Ishikawa (cell line): ENCODE results near the gene BRAP.

Experiments used
- CEBPB ChIP-seq: IDR thresholded peaks from 2 replicates; pipeline ENCODE4 v1.6.1; 2012
- CREB1 ChIP-seq: IDR thresholded peaks from 2 replicates; pipeline ENCODE4 v1.6.1; 2012; ENCODE audit warnings: low read depth
- EGR1 ChIP-seq: IDR thresholded peaks from 2 replicates; pipeline ENCODE4 v1.6.1; 2012
- EP300 ChIP-seq: IDR thresholded peaks from 2 replicates; pipeline ENCODE4 v1.6.1; 2012; ENCODE audit warnings: borderline replicate concordance
- FOXM1 ChIP-seq: IDR thresholded peaks from 2 replicates; pipeline ENCODE4 v1.6.1; 2012; ENCODE audit warnings: low read depth, borderline replicate concordance
- NFIC ChIP-seq: IDR thresholded peaks from 2 replicates; pipeline ENCODE4 v1.6.1; 2012
- RAD21 ChIP-seq: IDR thresholded peaks from 2 replicates; pipeline ENCODE4 v1.6.1; 2012; ENCODE audit warnings: low read depth
- TAF1 ChIP-seq: IDR thresholded peaks from 2 replicates; pipeline ENCODE4 v1.6.1; 2012; ENCODE audit warnings: low read depth, mild to moderate bottlenecking
- TCF12 ChIP-seq: IDR thresholded peaks from 2 replicates; pipeline ENCODE4 v1.6.1; 2012; ENCODE audit warnings: low read depth
- TEAD4 ChIP-seq: IDR thresholded peaks from 2 replicates; pipeline ENCODE4 v1.6.1; 2012
- YY1 ChIP-seq: IDR thresholded peaks from 2 replicates; pipeline ENCODE4 v1.6.1; 2012; ENCODE audit warnings: low read depth
- ZBTB7A ChIP-seq: IDR thresholded peaks from 2 replicates; pipeline ENCODE4 v1.6.1; 2012; ENCODE audit warnings: low read depth
- TF ChIP-seq, protein P1 (sequence below): IDR thresholded peaks from 2 replicates; pipeline ENCODE4 v1.6.1; 2012; ENCODE audit warnings: low read depth, mild to moderate bottlenecking
- TF ChIP-seq, protein P2 (sequence below): IDR thresholded peaks from 2 replicates; pipeline ENCODE4 v1.6.1; 2012
- TF ChIP-seq, protein P3 (sequence below): IDR thresholded peaks from 2 replicates; pipeline ENCODE4 v1.6.1; 2012

Gene BRAP

DNA sequence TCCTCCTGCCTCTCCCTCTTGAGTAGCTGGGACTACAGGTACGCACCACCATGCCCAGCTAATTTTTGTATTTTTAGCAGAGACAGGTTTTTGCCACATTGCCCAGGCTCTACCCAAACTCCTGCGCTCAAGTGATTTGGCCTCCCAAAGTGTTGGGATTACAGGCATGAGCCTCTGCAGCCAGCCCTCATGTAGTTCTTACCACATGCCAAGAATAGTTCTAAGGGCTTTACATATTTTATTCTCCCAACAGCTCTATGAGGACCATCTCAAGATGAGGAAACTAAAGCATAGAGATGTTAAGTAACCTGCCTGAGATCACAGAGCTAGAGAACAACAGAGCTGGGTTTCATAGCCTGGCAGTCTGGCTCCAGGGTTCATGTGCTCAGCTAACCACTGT is 43.0 kb upstream of the BRAP start:
- TF ChIP-seq, protein P1, sequence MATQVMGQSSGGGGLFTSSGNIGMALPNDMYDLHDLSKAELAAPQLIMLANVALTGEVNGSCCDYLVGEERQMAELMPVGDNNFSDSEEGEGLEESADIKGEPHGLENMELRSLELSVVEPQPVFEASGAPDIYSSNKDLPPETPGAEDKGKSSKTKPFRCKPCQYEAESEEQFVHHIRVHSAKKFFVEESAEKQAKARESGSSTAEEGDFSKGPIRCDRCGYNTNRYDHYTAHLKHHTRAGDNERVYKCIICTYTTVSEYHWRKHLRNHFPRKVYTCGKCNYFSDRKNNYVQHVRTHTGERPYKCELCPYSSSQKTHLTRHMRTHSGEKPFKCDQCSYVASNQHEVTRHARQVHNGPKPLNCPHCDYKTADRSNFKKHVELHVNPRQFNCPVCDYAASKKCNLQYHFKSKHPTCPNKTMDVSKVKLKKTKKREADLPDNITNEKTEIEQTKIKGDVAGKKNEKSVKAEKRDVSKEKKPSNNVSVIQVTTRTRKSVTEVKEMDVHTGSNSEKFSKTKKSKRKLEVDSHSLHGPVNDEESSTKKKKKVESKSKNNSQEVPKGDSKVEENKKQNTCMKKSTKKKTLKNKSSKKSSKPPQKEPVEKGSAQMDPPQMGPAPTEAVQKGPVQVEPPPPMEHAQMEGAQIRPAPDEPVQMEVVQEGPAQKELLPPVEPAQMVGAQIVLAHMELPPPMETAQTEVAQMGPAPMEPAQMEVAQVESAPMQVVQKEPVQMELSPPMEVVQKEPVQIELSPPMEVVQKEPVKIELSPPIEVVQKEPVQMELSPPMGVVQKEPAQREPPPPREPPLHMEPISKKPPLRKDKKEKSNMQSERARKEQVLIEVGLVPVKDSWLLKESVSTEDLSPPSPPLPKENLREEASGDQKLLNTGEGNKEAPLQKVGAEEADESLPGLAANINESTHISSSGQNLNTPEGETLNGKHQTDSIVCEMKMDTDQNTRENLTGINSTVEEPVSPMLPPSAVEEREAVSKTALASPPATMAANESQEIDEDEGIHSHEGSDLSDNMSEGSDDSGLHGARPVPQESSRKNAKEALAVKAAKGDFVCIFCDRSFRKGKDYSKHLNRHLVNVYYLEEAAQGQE: no peak
- TF ChIP-seq TAF1 (no peak), TCF12 (no peak), CREB1 (no peak), EGR1 (no peak), CEBPB (no peak), FOXM1 (no peak), RAD21 (no peak), NFIC (no peak), TEAD4 (no peak), YY1 (no peak), ZBTB7A (no peak), EP300 (no peak)
- TF ChIP-seq, protein P2, sequence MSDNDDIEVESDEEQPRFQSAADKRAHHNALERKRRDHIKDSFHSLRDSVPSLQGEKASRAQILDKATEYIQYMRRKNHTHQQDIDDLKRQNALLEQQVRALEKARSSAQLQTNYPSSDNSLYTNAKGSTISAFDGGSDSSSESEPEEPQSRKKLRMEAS: no peak
- TF ChIP-seq, protein P3, sequence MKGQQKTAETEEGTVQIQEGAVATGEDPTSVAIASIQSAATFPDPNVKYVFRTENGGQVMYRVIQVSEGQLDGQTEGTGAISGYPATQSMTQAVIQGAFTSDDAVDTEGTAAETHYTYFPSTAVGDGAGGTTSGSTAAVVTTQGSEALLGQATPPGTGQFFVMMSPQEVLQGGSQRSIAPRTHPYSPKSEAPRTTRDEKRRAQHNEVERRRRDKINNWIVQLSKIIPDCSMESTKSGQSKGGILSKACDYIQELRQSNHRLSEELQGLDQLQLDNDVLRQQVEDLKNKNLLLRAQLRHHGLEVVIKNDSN: no peak

DNA sequence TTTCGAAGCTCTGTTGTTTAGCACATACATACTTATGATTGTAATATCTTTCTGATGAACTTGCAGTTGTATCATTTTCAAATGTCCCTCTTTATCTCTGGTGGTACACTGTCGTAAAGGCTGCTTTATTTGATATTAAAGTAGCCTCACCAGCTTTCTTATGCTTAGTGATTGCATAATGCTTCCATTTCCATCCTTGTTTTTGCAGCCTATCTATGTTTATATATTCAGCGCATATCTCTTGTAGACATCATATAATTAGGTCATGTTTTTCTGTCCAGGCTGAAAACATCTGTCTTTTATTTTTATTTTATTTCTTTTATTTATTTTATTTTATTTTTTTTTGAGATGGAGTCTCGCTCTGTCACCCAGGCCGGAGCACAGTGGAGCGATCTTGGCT is 34.7 kb upstream of the BRAP start:
- no peak for TF ChIP-seq CEBPB

DNA sequence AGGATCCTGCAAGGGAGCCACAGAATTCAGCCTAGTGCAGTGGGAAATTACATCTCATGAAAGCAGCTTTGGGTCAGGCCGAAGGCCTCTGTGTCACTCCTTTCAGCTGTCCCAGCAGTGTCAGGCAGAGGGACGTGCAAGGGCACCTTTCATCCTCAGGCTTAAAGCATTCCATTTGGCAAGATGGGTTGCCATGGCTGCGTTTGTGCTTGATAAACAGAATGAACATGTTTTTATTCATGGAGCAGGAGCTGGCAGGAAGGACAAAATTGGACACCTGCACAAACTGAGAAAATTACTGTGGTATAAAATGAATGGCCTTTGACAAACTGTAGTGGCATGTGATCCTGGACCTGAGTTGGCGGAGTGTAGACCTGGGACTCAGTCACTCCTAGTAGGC is 29.5 kb upstream of the BRAP start:
- TF ChIP-seq RAD21 (no peak), TCF12 (no peak)

DNA sequence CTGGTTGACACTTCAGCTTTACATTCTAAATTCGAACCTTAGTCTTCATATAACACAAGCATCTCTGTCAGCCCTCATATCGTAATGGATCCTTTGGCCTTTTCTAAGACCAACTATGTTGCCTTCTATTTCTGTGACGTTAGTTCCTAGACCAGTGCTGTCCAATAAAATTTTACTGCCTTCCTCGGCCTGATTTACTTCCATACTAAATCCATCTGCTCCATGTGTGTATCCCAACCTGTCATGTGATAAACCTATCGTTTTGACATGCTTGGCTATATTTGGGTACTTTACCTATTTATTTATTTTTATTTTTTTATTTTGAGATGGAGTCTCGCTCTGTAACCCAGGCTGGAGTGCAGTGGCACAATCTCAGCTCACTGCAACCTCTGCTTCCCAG is 20.4 kb upstream of the BRAP start:
- TF ChIP-seq CREB1 (no peak), FOXM1 (no peak), ZBTB7A (no peak), NFIC (no peak), YY1 (no peak), TEAD4 (no peak), EP300 (no peak), EGR1 (no peak), TAF1 (no peak), TCF12 (no peak), RAD21 (no peak), CEBPB (no peak)
- TF ChIP-seq, protein P1: no peak
- TF ChIP-seq, protein P2: no peak
- TF ChIP-seq, protein P3: no peak

DNA sequence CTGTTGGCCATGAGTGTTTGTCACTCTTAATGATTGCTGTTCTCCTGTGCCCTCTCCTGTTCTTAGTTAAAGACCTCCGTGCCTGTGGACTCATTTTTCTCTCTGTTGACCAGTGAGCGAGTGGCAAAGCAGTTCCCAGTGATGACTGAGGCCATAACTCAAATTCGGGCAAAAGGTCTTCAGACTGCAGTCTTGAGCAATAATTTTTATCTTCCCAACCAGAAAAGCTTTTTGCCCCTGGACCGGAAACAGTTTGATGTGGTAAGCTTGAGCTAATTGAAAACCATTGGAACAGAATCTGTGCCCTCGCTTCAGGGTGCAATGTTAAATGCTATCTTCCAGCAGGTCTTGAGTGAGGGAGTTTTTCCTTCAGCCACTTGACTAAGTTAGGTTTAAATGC is 19.9 kb upstream of the BRAP start:
- TF ChIP-seq EGR1 (no peak), RAD21 (no peak), YY1 (no peak), TEAD4 (no peak), CREB1 (no peak), NFIC (no peak), CEBPB (no peak), EP300 (no peak), ZBTB7A (no peak), TAF1 (no peak), TCF12 (no peak), FOXM1 (no peak)
- TF ChIP-seq, protein P1: no peak
- TF ChIP-seq, protein P2: no peak
- TF ChIP-seq, protein P3: no peak
